Trophoblast cell (in vitro differentiated cells and primary cell): Measurements from ENCODE around the gene OPCML.

ENCODE experiments used
- DNase-seq, 2 donors: peaks; one replicate each; pipeline ENCODE4 v3.0.0-alpha.2; 2016
- H2AFZ ChIP-seq: 2 replicates; pipeline ENCODE4 v1.6.1; 2013; ENCODE audit warnings: low read length, moderate library complexity, mild to moderate bottlenecking; ENCODE audit not compliant: insufficient read depth, poor library complexity
- H2AK5ac ChIP-seq: 2 replicates; pipeline ENCODE4 v1.6.1; 2013; ENCODE audit warnings: mild to moderate bottlenecking, low read length
- H2BK120ac ChIP-seq: 2 replicates; pipeline ENCODE4 v1.6.1; 2013; ENCODE audit warnings: low read length, mild to moderate bottlenecking, moderate library complexity; ENCODE audit not compliant: insufficient read depth, poor library complexity
- H2BK12ac ChIP-seq: 2 replicates; pipeline ENCODE4 v1.6.1; 2013; ENCODE audit warnings: mild to moderate bottlenecking, low read length, moderate library complexity
- H2BK5ac ChIP-seq: 2 replicates; pipeline ENCODE4 v1.6.1; 2013; ENCODE audit warnings: low read length, low read depth, moderate library complexity, mild to moderate bottlenecking; ENCODE audit not compliant: poor library complexity
- H3K14ac ChIP-seq: 2 replicates; pipeline ENCODE4 v1.6.1; 2013; ENCODE audit warnings: mild to moderate bottlenecking, low read length
- H3K18ac ChIP-seq: 2 replicates; pipeline ENCODE4 v1.6.1; 2013; ENCODE audit warnings: mild to moderate bottlenecking, low read length
- H3K23ac ChIP-seq: 2 replicates; pipeline ENCODE4 v1.6.1; 2013; ENCODE audit warnings: low read length
- H3K27ac ChIP-seq: 2 replicates; pipeline ENCODE4 v1.5.1; 2013; ENCODE audit warnings: low read depth, mild to moderate bottlenecking, inconsistent platforms, low read length, moderate library complexity
- H3K27me3 ChIP-seq: 2 replicates; pipeline ENCODE4 v1.6.1; 2013; ENCODE audit warnings: inconsistent platforms, mild to moderate bottlenecking, low read length, moderate library complexity; ENCODE audit not compliant: insufficient read depth
- H3K36me3 ChIP-seq, 2 experiments: 1 replicate in 1 of 2; 2 replicates in 1 of 2; pipeline ENCODE4 v1.6.1; 2013; ENCODE audit warnings: low read length in 2 of 2, mild to moderate bottlenecking in 2 of 2, moderate library complexity in 1 of 2; ENCODE audit not compliant: insufficient read depth in 2 of 2, control insufficient read depth in 1 of 2
- H3K4ac ChIP-seq: 2 replicates; pipeline ENCODE4 v1.6.1; 2013; ENCODE audit warnings: low read depth, mild to moderate bottlenecking, low read length, moderate library complexity
- H3K4me1 ChIP-seq, 2 experiments: 1 replicate in 1 of 2; 2 replicates in 1 of 2; pipeline ENCODE4 v1.6.1; 2013; ENCODE audit warnings: low read length in 2 of 2, mild to moderate bottlenecking in 2 of 2, moderate library complexity in 1 of 2; ENCODE audit not compliant: insufficient read depth in 2 of 2, control insufficient read depth in 1 of 2
- H3K4me2 ChIP-seq: 2 replicates; pipeline ENCODE4 v1.6.1; 2013; ENCODE audit warnings: inconsistent platforms, mild to moderate bottlenecking, low read length, moderate library complexity
- H3K4me3 ChIP-seq: 2 replicates; pipeline ENCODE4 v1.5.1; 2013; ENCODE audit warnings: mild to moderate bottlenecking, low read depth, low read length, inconsistent platforms
- H3K79me1 ChIP-seq: one replicate; pipeline ENCODE4 v1.6.1; 2013; ENCODE audit warnings: low read length
- H3K79me2 ChIP-seq: 2 replicates; pipeline ENCODE4 v1.6.1; 2013; ENCODE audit warnings: low read length, mild to moderate bottlenecking; ENCODE audit not compliant: control insufficient read depth, insufficient read depth, poor library complexity
- H3K9ac ChIP-seq: 2 replicates; pipeline ENCODE4 v1.6.1; 2013; ENCODE audit warnings: mild to moderate bottlenecking, low read length
- H3K9me3 ChIP-seq: 2 replicates; pipeline ENCODE4 v1.6.1; 2013; ENCODE audit warnings: low read depth, mild to moderate bottlenecking, control low read depth, inconsistent platforms, low read length; ENCODE audit not compliant: insufficient read depth
- H4K12ac ChIP-seq: 2 replicates; pipeline ENCODE4 v1.6.1; 2013; ENCODE audit warnings: low read depth, mild to moderate bottlenecking, low read length, moderate library complexity
- H4K8ac ChIP-seq: 2 replicates; pipeline ENCODE4 v1.6.1; 2013; ENCODE audit warnings: low read depth, mild to moderate bottlenecking, low read length, moderate library complexity
- H4K91ac ChIP-seq: one replicate; pipeline ENCODE4 v1.6.1; 2013; ENCODE audit warnings: low read depth, mild to moderate bottlenecking, low read length, moderate library complexity
- WGBS: extraction: QIAGEN DNeasy Blood & Tissue Kit; methylation state at CpG from one replicate; pipeline ENCODE4 v1.1.7; 2013; ENCODE audit warnings: missing lambda C conversion rate; ENCODE audit not compliant: insufficient read length, insufficient coverage; ENCODE audit errors: extremely low coverage; 5-methylcytosine and 5-hydroxymethylcytosine counted together

Gene OPCML

GRCh38 chr11:132649277-132649676 lies 883.0 kb downstream of the OPCML start:
- no peaks in the 10 kb centered on the region for H3K4me1 ChIP-seq
- no peak overlapping the region for H3K27ac ChIP-seq
- H3K9me3 ChIP-seq: no peaks in the 10 kb centered on the region
- H3K27me3 ChIP-seq: no peaks in the 10 kb centered on the region
- H2BK120ac ChIP-seq: no peak overlapping the region
- H2BK5ac ChIP-seq: no peak overlapping the region
- H3K18ac ChIP-seq: no peak overlapping the region
- H2AK5ac ChIP-seq: no peak overlapping the region
- H3K9ac ChIP-seq: no peak overlapping the region
- no peak for DNase-seq
- no peaks in the 10 kb centered on the region for H3K36me3 ChIP-seq
- H4K12ac ChIP-seq: no peak overlapping the region
- H3K4me2 ChIP-seq: no peak overlapping the region
- no peak overlapping the region for H2BK12ac ChIP-seq
- no peak overlapping the region for H3K14ac ChIP-seq
- no CpG with 5 or more reads among the region's 9 CpGs for WGBS
- H3K23ac ChIP-seq: no peak overlapping the region
- no peaks in the 10 kb centered on the region for H3K79me2 ChIP-seq
- H3K4me3 ChIP-seq: no peak overlapping the region
- no peak overlapping the region for H3K4ac ChIP-seq
- no peaks in the 10 kb centered on the region for H3K79me1 ChIP-seq
- no peak overlapping the region for H4K91ac ChIP-seq
- H2AFZ ChIP-seq: no peak overlapping the region
- H4K8ac ChIP-seq: no peak overlapping the region

- no peak overlapping the region for H2BK120ac ChIP-seq
- no peak overlapping the region for H3K9ac ChIP-seq
- no peak overlapping the region for H3K4ac ChIP-seq
- H3K14ac ChIP-seq: no peak overlapping the region
- H3K18ac ChIP-seq: no peak overlapping the region
- no peak overlapping the region for H2BK5ac ChIP-seq
- no peak overlapping the region for H4K12ac ChIP-seq
- no peak overlapping the region for H3K4me3 ChIP-seq
- no peaks in the 10 kb centered on the region for H3K27me3 ChIP-seq
- H3K79me1 ChIP-seq: no peaks in the 10 kb centered on the region
- H3K4me2 ChIP-seq: no peak overlapping the region
- DNase-seq: no peak
- no peak overlapping the region for H4K8ac ChIP-seq
- no peak overlapping the region for H4K91ac ChIP-seq
- no peaks in the 10 kb centered on the region for H3K36me3 ChIP-seq
- no peaks in the 10 kb centered on the region for H3K4me1 ChIP-seq
- no peak overlapping the region for H3K27ac ChIP-seq
- no peaks in the 10 kb centered on the region for H3K79me2 ChIP-seq
- WGBS: no CpG with 5 or more reads among the region's 8 CpGs
- H2AK5ac ChIP-seq: no peak overlapping the region
- no peak overlapping the region for H2BK12ac ChIP-seq
- H3K23ac ChIP-seq: no peak overlapping the region
- no peak overlapping the region for H2AFZ ChIP-seq
- H3K9me3 ChIP-seq: no peaks in the 10 kb centered on the region
These were observed 883.5 kb downstream of the OPCML start for GRCh38 chr11:132648851-132649250.

GRCh38 chr11:132646890-132647289 lies 885.4 kb downstream of the OPCML start:
- H4K12ac ChIP-seq: no peak overlapping the region
- no CpG with 5 or more reads among the region's 2 CpGs for WGBS

GRCh38 chr11:132644520-132645239 lies 887.6 kb downstream of the OPCML start:
- H4K91ac ChIP-seq: no peak overlapping the region
- H3K4me3 ChIP-seq: no peak overlapping the region
- H2BK5ac ChIP-seq: no peak overlapping the region
- no peak overlapping the region for H2BK120ac ChIP-seq
- H3K79me1 ChIP-seq: no peaks in the 10 kb centered on the region
- H3K14ac ChIP-seq: no peak overlapping the region
- no peaks in the 10 kb centered on the region for H3K79me2 ChIP-seq
- H2AK5ac ChIP-seq: no peak overlapping the region
- no peak overlapping the region for H4K12ac ChIP-seq
- no peak overlapping the region for H3K18ac ChIP-seq
- DNase-seq: no peak
- no peak overlapping the region for H2BK12ac ChIP-seq
- H2AFZ ChIP-seq: no peak overlapping the region
- no peak overlapping the region for H3K23ac ChIP-seq
- H3K9me3 ChIP-seq: no peaks in the 10 kb centered on the region
- no peaks in the 10 kb centered on the region for H3K27me3 ChIP-seq
- H3K36me3 ChIP-seq: no peaks in the 10 kb centered on the region
- H3K4me1 ChIP-seq: no peaks in the 10 kb centered on the region
- H3K27ac ChIP-seq: no peak overlapping the region
- no CpG with 5 or more reads among the region's 6 CpGs for WGBS
- no peak overlapping the region for H3K4ac ChIP-seq
- H4K8ac ChIP-seq: no peak overlapping the region
- no peak overlapping the region for H3K4me2 ChIP-seq
- H3K9ac ChIP-seq: no peak overlapping the region

More at GRCh38 chr11:132646890-132647289, 885.4 kb downstream of the OPCML start:
- Histone ChIP-seq H3K79me1 (no peaks in the 10 kb centered on the region), H3K4me2 (no peak overlapping the region), H3K27me3 (no peaks in the 10 kb centered on the region), H3K79me2 (no peaks in the 10 kb centered on the region), H3K9me3 (no peaks in the 10 kb centered on the region), H2BK5ac (no peak overlapping the region), H3K4ac (no peak overlapping the region), H2BK12ac (no peak overlapping the region), H3K14ac (no peak overlapping the region), H2AK5ac (no peak overlapping the region), H3K4me1 (no peaks in the 10 kb centered on the region), H3K4me3 (no peak overlapping the region), H3K18ac (no peak overlapping the region), H4K91ac (no peak overlapping the region), H3K27ac (no peak overlapping the region), H3K9ac (no peak overlapping the region), H2AFZ (no peak overlapping the region), H3K36me3 (no peaks in the 10 kb centered on the region), H3K23ac (no peak overlapping the region), H4K8ac (no peak overlapping the region), H2BK120ac (no peak overlapping the region)
- no peak for DNase-seq
